Immature natural killer cell (primary cell): ENCODE measurements around the gene SAFB2. TPM values are rescaled to one million over a fixed set of nuclear protein-coding genes. Genes with fewer than 3 reads are reported as not detected.
A peak's percentile ranks its signal among the peaks of the same experiment; 100 is the strongest.

Source experiments
- DNase-seq, 3 donors: peaks; one replicate each; pipeline ENCODE4 v3.0.0; 2022; ENCODE audit warnings: mixed read lengths in 1 of 3
- H3K27ac Mint-ChIP-seq, 6 donors: one replicate each; pipeline ENCODE4 v1.8.0; 2020; ENCODE audit warnings: mixed read lengths in 6 of 6, mild to moderate bottlenecking in 5 of 6, inconsistent platforms in 4 of 6, moderate library complexity in 3 of 6
- H3K27me3 Mint-ChIP-seq, 3 donors: one replicate each; pipeline ENCODE4 v1.8.0; 2020 to 2021; ENCODE audit warnings: low read depth in 3 of 3, mild to moderate bottlenecking in 3 of 3, mixed read lengths in 3 of 3, moderate library complexity in 3 of 3, inconsistent platforms in 1 of 3
- H3K36me3 Mint-ChIP-seq, 3 donors: one replicate each; pipeline ENCODE4 v1.8.0; 2020; ENCODE audit warnings: mixed read lengths in 3 of 3, inconsistent platforms in 2 of 3, mild to moderate bottlenecking in 2 of 3
- H3K4me1 Mint-ChIP-seq, 2 donors: one replicate each; pipeline ENCODE4 v1.8.0; 2020; ENCODE audit warnings: inconsistent platforms in 2 of 2, mild to moderate bottlenecking in 2 of 2, mixed read lengths in 2 of 2, moderate library complexity in 1 of 2
- H3K4me3 Mint-ChIP-seq, 5 donors: one replicate each; pipeline ENCODE4 v1.8.0; 2020; ENCODE audit warnings: mild to moderate bottlenecking in 5 of 5, mixed read lengths in 5 of 5, inconsistent platforms in 3 of 5, moderate library complexity in 3 of 5
- H3K9me3 Mint-ChIP-seq, 6 donors: one replicate each; pipeline ENCODE4 v1.8.0; 2020; ENCODE audit warnings: mild to moderate bottlenecking in 6 of 6, mixed read lengths in 6 of 6, inconsistent platforms in 4 of 6, moderate library complexity in 3 of 6
- polyA plus RNA-seq, 3 donors: library from polyadenylated mRNA; unstranded; fragments of 300-500 nt; fragmentation: Illumina TruSeq; gene quantifications; one replicate each; pipeline ENCODE4 v1.2.3, GENCODE V29; 2021

SAFB2 gene
- polyA plus RNA-seq, 3 donors from 2014 or later = 12.8 to 43.4 (median 19.6) TPM

DNA sequence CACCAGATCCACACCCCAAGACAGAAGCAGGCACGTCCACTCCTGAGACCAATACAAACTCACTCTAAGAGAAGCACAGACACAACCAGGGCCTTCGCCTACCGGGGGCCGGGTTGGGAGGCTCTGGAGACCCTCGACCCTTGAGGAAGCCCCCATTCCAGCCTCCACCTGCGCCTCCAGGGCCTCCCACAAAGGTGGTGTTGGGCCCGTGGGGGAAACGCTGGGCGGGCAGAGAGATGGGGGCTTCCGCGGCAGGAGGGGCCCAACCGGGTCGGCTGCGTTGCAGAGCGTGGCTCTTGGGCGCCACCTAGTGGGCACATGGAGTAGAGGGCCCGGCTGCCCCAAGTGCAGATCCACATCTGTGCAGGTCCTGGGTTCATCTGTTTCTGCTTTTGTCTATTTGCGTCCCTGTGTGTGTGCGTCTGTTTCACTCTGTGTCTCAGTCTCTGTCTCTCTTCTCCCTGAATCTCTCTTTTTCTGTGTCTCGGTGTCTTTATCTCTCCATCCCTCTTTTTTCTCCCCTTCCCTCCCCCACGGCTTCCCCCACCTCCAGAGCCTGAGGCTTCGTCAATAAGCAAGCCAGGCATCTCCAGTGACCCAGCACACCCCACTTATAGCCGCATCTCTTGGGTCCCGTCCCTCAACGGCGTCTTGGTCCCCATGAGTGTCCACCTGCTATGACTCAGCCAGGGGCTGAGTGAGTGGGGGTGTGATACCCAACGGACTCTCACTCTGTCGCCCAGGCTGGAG lies 44.3 kb downstream of the SAFB2 start:
- no peaks in the 10 kb centered on the region for H3K9me3 Mint-ChIP-seq
- peak overlapping the region in 1 of 6 donors; percentile 36 for H3K27ac Mint-ChIP-seq
- H3K27me3 Mint-ChIP-seq = peaks cover 2% of the 10 kb centered on the region in 3 donors
- H3K4me3 Mint-ChIP-seq = peak overlapping the region in 1 of 5 donors; percentile 12
- peak; percentile 44 to 59 (median 58) for DNase-seq
- H3K36me3 Mint-ChIP-seq = no peaks in the 10 kb centered on the region
- peaks cover 7 to 9% of the 10 kb centered on the region in 2 donors for H3K4me1 Mint-ChIP-seq

DNA sequence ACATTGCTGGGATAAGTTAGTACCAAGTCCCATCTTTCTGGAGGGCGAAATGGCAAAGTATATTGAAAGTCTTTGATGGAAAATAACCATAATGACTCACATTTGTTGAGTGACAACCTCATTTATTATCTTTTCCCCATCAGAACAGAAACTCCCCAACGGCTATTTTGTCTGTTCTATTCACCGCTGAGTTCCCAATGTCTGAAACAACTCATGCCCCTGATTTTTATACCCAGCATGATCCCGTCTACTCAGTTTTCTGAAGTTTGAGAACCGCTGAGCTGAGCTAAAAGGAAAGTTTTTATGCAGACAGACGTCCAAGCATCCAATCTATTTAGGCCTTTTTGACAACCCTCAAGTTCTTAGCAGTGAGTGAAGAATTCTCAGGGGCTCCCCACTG lies 47.0 kb downstream of the SAFB2 start:
- Mint-ChIP-seq H3K27me3 (peaks cover 0 to 2% (median 0%) of the 10 kb centered on the region in 3 donors), H3K27ac (no peak overlapping the region), H3K4me1 (peaks cover 7 to 9% of the 10 kb centered on the region in 2 donors), H3K4me3 (no peak overlapping the region), H3K9me3 (no peaks in the 10 kb centered on the region), H3K36me3 (peaks cover 0 to 7% (median 5%) of the 10 kb centered on the region in 3 donors)
- no peak for DNase-seq

DNA sequence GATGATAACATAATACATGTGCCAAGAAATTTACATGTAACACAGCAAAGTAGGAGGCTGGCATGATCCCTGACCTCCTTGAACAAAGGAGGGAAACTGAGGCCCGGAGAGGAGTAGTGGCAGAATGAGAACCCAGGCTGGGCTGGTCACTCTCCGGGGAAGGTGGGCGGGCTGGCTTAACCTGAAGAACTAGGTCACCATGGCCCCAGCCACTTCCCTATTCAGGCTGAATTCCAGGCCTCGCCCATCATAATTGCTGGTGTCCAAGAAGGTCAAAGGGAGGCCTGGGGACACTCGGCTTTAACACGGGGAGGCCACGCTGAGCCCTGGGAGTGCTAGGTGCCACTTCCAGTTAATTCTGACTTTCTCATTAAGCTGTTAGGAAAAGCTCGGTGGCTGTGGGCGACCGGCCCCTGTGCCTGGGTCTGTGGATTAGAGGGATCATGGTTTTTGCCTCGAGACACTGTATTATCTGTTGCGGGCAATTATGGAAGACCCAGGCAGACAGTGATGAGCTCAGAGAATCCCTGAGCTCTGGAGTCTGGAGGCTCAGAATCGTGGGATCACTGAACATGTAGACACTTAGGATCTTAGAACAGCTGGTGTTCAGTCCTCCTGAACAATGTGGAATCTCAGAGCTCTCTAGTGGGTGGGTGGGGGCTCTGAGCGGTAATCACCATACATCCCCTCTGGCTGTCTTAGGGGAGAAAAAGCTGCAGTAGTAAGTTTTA lies 49.9 kb downstream of the SAFB2 start:
- Mint-ChIP-seq H3K9me3 (no peaks in the 10 kb centered on the region), H3K36me3 (peaks cover 0 to 7% (median 5%) of the 10 kb centered on the region in 3 donors)
- DNase-seq = no peak

DNA sequence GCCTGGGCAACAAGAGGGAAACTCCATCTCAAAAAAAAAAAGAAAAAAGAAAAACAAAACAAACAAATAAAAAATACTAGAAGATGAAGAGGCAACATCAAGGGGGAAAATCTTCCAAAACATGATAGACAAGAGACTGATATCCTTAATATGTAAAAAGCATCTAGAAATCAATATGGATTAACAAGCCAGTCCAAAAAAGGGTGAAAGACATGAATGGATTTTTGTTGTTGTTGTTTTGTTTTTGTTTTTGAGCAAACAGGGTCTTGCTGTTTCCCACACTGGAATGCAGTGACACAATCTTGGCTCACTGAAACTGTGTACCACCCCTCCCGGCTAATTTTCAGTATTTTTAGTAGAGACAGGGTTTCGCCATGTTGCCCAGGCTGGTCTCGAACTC lies 50.8 kb downstream of the SAFB2 start:
- Mint-ChIP-seq H3K4me3 (no peak overlapping the region), H3K9me3 (no peaks in the 10 kb centered on the region), H3K27me3 (peaks cover 0 to 4% (median 0%) of the 10 kb centered on the region in 3 donors), H3K27ac (peak overlapping the region in 1 of 6 donors; percentile 69), H3K4me1 (no peaks in the 10 kb centered on the region), H3K36me3 (peaks cover 0 to 7% (median 5%) of the 10 kb centered on the region in 3 donors)
- DNase-seq = no peak

More for the DNA sequence above, 49.9 kb downstream of the SAFB2 start:
- Mint-ChIP-seq H3K27ac (no peak overlapping the region), H3K4me3 (no peak overlapping the region), H3K27me3 (peaks cover 0 to 4% (median 0%) of the 10 kb centered on the region in 3 donors), H3K4me1 (peaks cover 1 to 2% of the 10 kb centered on the region in 2 donors)

- DNase-seq = no peak
- Mint-ChIP-seq H3K27ac (no peak overlapping the region), H3K9me3 (peaks cover 0 to 4% (median 0%) of the 10 kb centered on the region in 6 donors), H3K27me3 (peaks cover 0 to 8% (median 6%) of the 10 kb centered on the region in 3 donors), H3K4me1 (no peaks in the 10 kb centered on the region), H3K4me3 (no peak overlapping the region), H3K36me3 (peaks cover 0 to 7% (median 5%) of the 10 kb centered on the region in 3 donors)
Measured at GRCh38 chr19:5567970-5568407, 54.6 kb downstream of the SAFB2 start.

- Mint-ChIP-seq H3K9me3 (peaks cover 0 to 4% (median 0%) of the 10 kb centered on the region in 6 donors), H3K4me3 (no peak within 1 kb of the TSS), H3K27me3 (peaks cover 0 to 8% (median 6%) of the 10 kb centered on the region in 3 donors), H3K27ac (no peak within 1 kb of the TSS), H3K4me1 (no peaks in the 10 kb centered on the region), H3K36me3 (peaks cover 0 to 7% (median 5%) of the 10 kb centered on the region in 3 donors)
- DNase-seq = no peak
Measured at GRCh38 chr19:5567360-5567969, 55.1 kb downstream of the SAFB2 start, which contains the start of gene TINCR. Gene TINCR (minus strand): TSS chr19:5567953.

GRCh38 chr19:5564930-5565329 lies 57.6 kb downstream of the SAFB2 start:
- DNase-seq = no peak
- Mint-ChIP-seq H3K36me3 (no peaks in the 10 kb centered on the region), H3K9me3 (peaks cover 0 to 12% (median 4%) of the 10 kb centered on the region in 6 donors), H3K27ac (no peak overlapping the region), H3K4me1 (no peaks in the 10 kb centered on the region), H3K27me3 (peaks cover 0 to 9% (median 6%) of the 10 kb centered on the region in 3 donors), H3K4me3 (no peak overlapping the region)

- Mint-ChIP-seq H3K4me1 (no peaks in the 10 kb centered on the region), H3K27ac (no peak overlapping the region), H3K27me3 (peaks cover 0 to 9% (median 3%) of the 10 kb centered on the region in 3 donors), H3K4me3 (no peak overlapping the region), H3K9me3 (peaks cover 0 to 12% (median 4%) of the 10 kb centered on the region in 6 donors), H3K36me3 (no peaks in the 10 kb centered on the region)
- DNase-seq = no peak
Measured at GRCh38 chr19:5563935-5564612, 58.5 kb downstream of the SAFB2 start.

- no peaks in the 10 kb centered on the region for H3K4me1 Mint-ChIP-seq
- H3K27ac Mint-ChIP-seq = no peak overlapping the region
- H3K4me3 Mint-ChIP-seq = no peak overlapping the region
- H3K9me3 Mint-ChIP-seq = peaks cover 0 to 12% (median 4%) of the 10 kb centered on the region in 6 donors
- no peak for DNase-seq
- no peaks in the 10 kb centered on the region for H3K36me3 Mint-ChIP-seq
- H3K27me3 Mint-ChIP-seq = peaks cover 0 to 11% (median 6%) of the 10 kb centered on the region in 3 donors
Measured at GRCh38 chr19:5563008-5563431, 59.6 kb downstream of the SAFB2 start.

GRCh38 chr19:5562280-5562679 lies 60.3 kb downstream of the SAFB2 start:
- no peak overlapping the region for H3K4me3 Mint-ChIP-seq
- DNase-seq = no peak
- H3K9me3 Mint-ChIP-seq = peaks cover 0 to 12% (median 4%) of the 10 kb centered on the region in 6 donors
- no peaks in the 10 kb centered on the region for H3K36me3 Mint-ChIP-seq
- no peaks in the 10 kb centered on the region for H3K4me1 Mint-ChIP-seq
- peaks cover 0 to 11% (median 6%) of the 10 kb centered on the region in 3 donors for H3K27me3 Mint-ChIP-seq
- H3K27ac Mint-ChIP-seq = peak overlapping the region in 1 of 6 donors; percentile 20

GRCh38 chr19:5561559-5561958 lies 61.0 kb downstream of the SAFB2 start:
- H3K4me1 Mint-ChIP-seq = no peaks in the 10 kb centered on the region
- H3K4me3 Mint-ChIP-seq = no peak overlapping the region
- DNase-seq = no peak
- H3K27me3 Mint-ChIP-seq = peaks cover 0 to 11% (median 6%) of the 10 kb centered on the region in 3 donors
- H3K9me3 Mint-ChIP-seq = peaks cover 0 to 12% (median 4%) of the 10 kb centered on the region in 6 donors
- H3K36me3 Mint-ChIP-seq = peaks cover 0 to 4% (median 0%) of the 10 kb centered on the region in 3 donors
- no peak overlapping the region for H3K27ac Mint-ChIP-seq

DNA sequence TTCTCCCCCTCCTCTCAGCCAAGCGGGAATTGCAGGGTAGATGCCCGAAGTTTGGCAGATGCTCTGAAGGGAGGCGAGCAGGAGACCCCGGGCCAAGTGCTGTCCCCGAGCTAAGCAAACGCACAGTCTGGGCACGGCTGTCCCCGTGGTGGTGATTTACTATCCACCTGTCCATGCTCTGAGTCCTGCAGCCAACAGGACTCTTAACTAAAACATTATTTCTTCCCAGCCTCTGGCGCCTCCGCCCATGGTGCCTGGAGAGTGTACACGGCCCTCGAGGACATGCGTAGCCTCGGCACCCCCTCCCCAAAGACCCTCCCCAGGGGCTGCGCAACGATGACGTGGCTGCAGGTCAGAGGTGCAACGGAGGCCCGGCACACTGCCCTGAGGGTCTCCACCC lies 62.4 kb downstream of the SAFB2 start:
- H3K9me3 Mint-ChIP-seq = peaks cover 0 to 12% (median 4%) of the 10 kb centered on the region in 6 donors
- peaks cover 2 to 9% (median 6%) of the 10 kb centered on the region in 3 donors for H3K27me3 Mint-ChIP-seq
- H3K27ac Mint-ChIP-seq = no peak overlapping the region
- H3K36me3 Mint-ChIP-seq = peaks cover 0 to 4% (median 0%) of the 10 kb centered on the region in 3 donors
- no peak for DNase-seq
- H3K4me3 Mint-ChIP-seq = no peak overlapping the region
- no peaks in the 10 kb centered on the region for H3K4me1 Mint-ChIP-seq

GRCh38 chr19:5559804-5560133 lies 62.8 kb downstream of the SAFB2 start:
- peaks cover 0 to 12% (median 4%) of the 10 kb centered on the region in 6 donors for H3K9me3 Mint-ChIP-seq
- no peak for DNase-seq
- H3K36me3 Mint-ChIP-seq = peaks cover 0 to 4% (median 0%) of the 10 kb centered on the region in 3 donors
- no peak overlapping the region for H3K27ac Mint-ChIP-seq
- peaks cover 2 to 9% (median 5%) of the 10 kb centered on the region in 3 donors for H3K27me3 Mint-ChIP-seq
- H3K4me1 Mint-ChIP-seq = no peaks in the 10 kb centered on the region
- no peak overlapping the region for H3K4me3 Mint-ChIP-seq
